ENCODE measurements around the gene GPRC5B.

Gene GPRC5B

DNA sequence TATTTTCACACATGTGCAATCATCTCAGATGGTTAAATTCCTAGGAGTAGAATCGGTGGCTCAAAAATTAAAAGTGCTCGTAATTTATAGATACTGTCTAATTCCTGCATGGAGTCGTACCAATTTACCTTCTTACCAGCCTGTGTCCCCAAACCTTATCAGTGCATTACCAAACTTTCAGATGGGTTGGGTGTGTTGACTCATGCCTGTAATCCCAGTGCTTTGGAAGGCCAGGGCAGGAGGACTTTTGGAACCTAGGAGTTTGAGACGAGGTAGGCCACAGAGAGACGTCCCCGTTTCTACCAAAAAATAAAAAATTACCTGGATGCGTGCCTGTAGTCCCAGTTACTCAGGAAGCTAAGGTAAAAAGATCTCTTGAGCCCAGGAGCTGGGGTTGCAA is 34.5 kb upstream of the GPRC5B start:
- DNase-seq (ENCODE audit: low read depth), result no peak
- TF ChIP-seq CTCF (conservative IDR thresholded peaks at IDR 0.05; ENCODE audit: control insufficient read depth, insufficient read depth, low read depth, low read length), result no peak
- H3K4me3 ChIP-seq (ENCODE audit: control insufficient read depth, low read depth, low read length), result no peak overlapping the region

- H3K4me3 ChIP-seq (ENCODE audit: control insufficient read depth, low read depth, low read length), result no peak overlapping the region
- no peak for DNase-seq (ENCODE audit: low read depth)
- no peak for TF ChIP-seq CTCF (conservative IDR thresholded peaks at IDR 0.05; ENCODE audit: control insufficient read depth, insufficient read depth, low read depth, low read length)
These were observed 31.4 kb upstream of the GPRC5B start for GRCh38 chr16:19916064-19916463.

DNA sequence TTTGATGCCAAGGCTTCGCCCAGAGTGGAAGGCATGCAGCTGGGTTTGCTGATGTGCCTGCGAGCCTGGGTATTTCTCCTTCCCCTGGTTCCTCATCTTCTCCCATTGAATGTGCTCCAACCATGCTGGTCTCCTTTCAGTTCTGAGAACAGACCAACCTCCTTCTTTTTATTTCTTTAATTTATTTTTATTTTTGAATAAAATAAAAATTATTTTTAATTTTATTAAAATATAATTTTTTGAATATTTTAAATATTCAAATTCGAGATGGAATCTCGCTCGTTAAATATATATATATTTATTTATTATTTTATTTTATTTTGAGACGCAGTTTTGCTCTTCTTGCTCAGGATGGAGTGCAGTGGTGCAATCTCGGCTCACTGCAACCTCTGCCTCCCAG is 30.2 kb upstream of the GPRC5B start:
- TF ChIP-seq CTCF (conservative IDR thresholded peaks at IDR 0.05; ENCODE audit: control insufficient read depth, insufficient read depth, low read depth, low read length), result no peak
- H3K4me3 ChIP-seq (ENCODE audit: control insufficient read depth, low read depth, low read length), result no peak overlapping the region
- DNase-seq (ENCODE audit: low read depth), result no peak

DNA sequence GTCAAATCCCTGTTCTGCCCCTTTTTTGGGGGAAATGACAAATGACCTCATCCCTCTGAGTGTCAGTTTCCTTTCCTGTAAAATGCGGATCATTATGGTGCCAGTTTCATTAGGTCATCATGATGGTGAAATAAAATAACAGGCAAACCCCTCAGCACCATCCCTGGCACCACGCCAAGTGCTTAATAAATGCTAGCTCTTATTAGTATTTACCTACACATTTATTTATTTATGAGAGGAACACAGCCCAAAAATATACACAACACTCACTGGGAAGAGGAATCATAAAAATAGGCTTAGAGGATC is 28.6 kb upstream of the GPRC5B start:
- peak; percentile 28 for DNase-seq (ENCODE audit: low read depth)
- TF ChIP-seq CTCF (conservative IDR thresholded peaks at IDR 0.05; ENCODE audit: control insufficient read depth, insufficient read depth, low read depth, low read length), result no peak
- no peak overlapping the region for H3K4me3 ChIP-seq (ENCODE audit: control insufficient read depth, low read depth, low read length)

GRCh38 chr16:19912455-19913339 is 28.0 kb upstream of the GPRC5B start:
- no peak for TF ChIP-seq CTCF (conservative IDR thresholded peaks at IDR 0.05; ENCODE audit: control insufficient read depth, insufficient read depth, low read depth, low read length)
- H3K4me3 ChIP-seq (ENCODE audit: control insufficient read depth, low read depth, low read length), result no peak overlapping the region
- DNase-seq (ENCODE audit: low read depth), result peak; percentile 83

DNA sequence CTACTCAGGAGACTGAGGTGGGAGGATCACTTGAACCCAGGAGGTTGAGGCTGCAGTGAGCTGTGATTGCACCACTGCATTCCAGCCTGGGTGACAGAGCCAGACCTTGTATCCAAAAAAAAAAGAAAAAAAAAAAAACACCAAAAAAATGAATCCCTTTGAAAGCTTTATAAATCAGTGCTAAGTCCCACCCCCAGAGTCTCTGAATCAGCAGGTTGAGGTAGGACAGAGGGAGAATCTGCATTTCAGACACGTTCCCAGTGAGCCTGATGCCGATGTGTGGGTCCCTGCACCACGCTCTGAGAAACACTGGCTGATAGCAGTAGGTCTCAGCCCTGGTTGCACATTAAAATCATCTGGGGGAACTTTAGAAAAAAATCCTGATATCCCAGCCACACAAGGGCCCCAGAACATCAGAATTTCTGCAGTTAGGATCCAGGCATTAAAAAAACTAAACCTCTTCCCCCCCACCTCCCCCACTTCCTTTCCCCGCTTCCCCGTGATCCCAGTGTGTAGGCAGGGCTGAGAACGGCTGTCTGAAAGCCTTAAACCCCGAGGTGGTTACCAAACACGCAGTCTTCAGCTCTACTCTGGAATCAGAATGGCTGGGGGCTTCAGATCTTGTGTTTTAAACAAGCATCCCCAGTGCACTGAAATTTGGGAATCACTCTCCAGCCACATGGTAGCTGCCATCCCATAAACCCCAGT is 27.3 kb upstream of the GPRC5B start:
- no peak for DNase-seq (ENCODE audit: low read depth)
- no peak for TF ChIP-seq CTCF (conservative IDR thresholded peaks at IDR 0.05; ENCODE audit: control insufficient read depth, insufficient read depth, low read depth, low read length)
- no peak overlapping the region for H3K4me3 ChIP-seq (ENCODE audit: control insufficient read depth, low read depth, low read length)

All from fibroblast of mammary gland (primary cell).